DND-41 (cell line): ENCODE results near the gene IFI27L2.

ENCODE experiments used
- ATAC-seq: fragments of 200-7000 bp; cut with Tn5 transposase; 3 replicates; pipeline ENCODE4 v1.9.1; 2021; ENCODE audit warnings: low read depth; ENCODE audit not compliant: insufficient read depth
- DNase-seq: peaks from one replicate; pipeline ENCODE4 v3.0.0-alpha.2; 2020
- H2AFZ ChIP-seq: 2 replicates; pipeline ENCODE4 v1.6.0; 2012; ENCODE audit warnings: low read depth, low read length
- H3K27ac ChIP-seq: 2 replicates; pipeline ENCODE4 v1.5.1; 2012; ENCODE audit warnings: low read length, inconsistent platforms
- H3K27me3 ChIP-seq: fragments of 200-600 bp; sonication (generic); 2 replicates; pipeline ENCODE4 v1.6.0; 2012; ENCODE audit warnings: low read length, mild to moderate bottlenecking, inconsistent platforms; ENCODE audit not compliant: insufficient read depth, poor library complexity
- H3K36me3 ChIP-seq: 2 replicates; pipeline ENCODE4 v1.5.1; 2012; ENCODE audit warnings: low read length, inconsistent platforms; ENCODE audit not compliant: insufficient read depth
- H3K4me1 ChIP-seq: 2 replicates; pipeline ENCODE4 v1.5.1; 2012; ENCODE audit warnings: mild to moderate bottlenecking, low read length; ENCODE audit not compliant: insufficient read depth
- H3K4me2 ChIP-seq: 2 replicates; pipeline ENCODE4 v1.6.0; 2012; ENCODE audit warnings: mild to moderate bottlenecking, moderate library complexity, low read length, inconsistent platforms; ENCODE audit not compliant: insufficient read depth
- H3K4me3 ChIP-seq, 2 experiments: fragments of 200-600 bp in 1 of 2; shearing (Covaris generic) in 1 of 2; 2 replicates each; pipeline ENCODE4 v1.5.1; 2012 to 2016; ENCODE audit warnings: inconsistent platforms in 2 of 2, low read length in 2 of 2, mild to moderate bottlenecking in 2 of 2, low read depth in 1 of 2, moderate library complexity in 1 of 2
- H3K79me2 ChIP-seq: 2 replicates; pipeline ENCODE4 v1.6.0; 2012; ENCODE audit warnings: low read length, inconsistent platforms; ENCODE audit not compliant: insufficient read depth
- H3K9ac ChIP-seq: 2 replicates; pipeline ENCODE4 v1.6.0; 2012; ENCODE audit warnings: low read depth, mild to moderate bottlenecking, inconsistent platforms, low read length, moderate library complexity
- H3K9me3 ChIP-seq: 2 replicates; pipeline ENCODE4 v1.5.1; 2012; ENCODE audit warnings: low read length, moderate library complexity, mild to moderate bottlenecking, inconsistent platforms; ENCODE audit not compliant: insufficient read depth, severe bottlenecking
- H4K20me1 ChIP-seq: 2 replicates; pipeline ENCODE4 v1.6.0; 2012; ENCODE audit warnings: low read length; ENCODE audit not compliant: insufficient read depth
- CTCF ChIP-seq: IDR thresholded peaks from 2 replicates; pipeline ENCODE4 v1.5.1; 2012; ENCODE audit warnings: borderline replicate concordance, low read length, moderate library complexity, mild to moderate bottlenecking; ENCODE audit not compliant: poor library complexity, severe bottlenecking; ENCODE audit errors: extremely low read depth
- EZH2 ChIP-seq: IDR thresholded peaks from 3 replicates; pipeline ENCODE4 v1.6.1; 2012; ENCODE audit warnings: borderline replicate concordance, low read depth, mild to moderate bottlenecking, moderate library complexity, low read length, inconsistent platforms; ENCODE audit not compliant: severe bottlenecking

Gene IFI27L2

DNA sequence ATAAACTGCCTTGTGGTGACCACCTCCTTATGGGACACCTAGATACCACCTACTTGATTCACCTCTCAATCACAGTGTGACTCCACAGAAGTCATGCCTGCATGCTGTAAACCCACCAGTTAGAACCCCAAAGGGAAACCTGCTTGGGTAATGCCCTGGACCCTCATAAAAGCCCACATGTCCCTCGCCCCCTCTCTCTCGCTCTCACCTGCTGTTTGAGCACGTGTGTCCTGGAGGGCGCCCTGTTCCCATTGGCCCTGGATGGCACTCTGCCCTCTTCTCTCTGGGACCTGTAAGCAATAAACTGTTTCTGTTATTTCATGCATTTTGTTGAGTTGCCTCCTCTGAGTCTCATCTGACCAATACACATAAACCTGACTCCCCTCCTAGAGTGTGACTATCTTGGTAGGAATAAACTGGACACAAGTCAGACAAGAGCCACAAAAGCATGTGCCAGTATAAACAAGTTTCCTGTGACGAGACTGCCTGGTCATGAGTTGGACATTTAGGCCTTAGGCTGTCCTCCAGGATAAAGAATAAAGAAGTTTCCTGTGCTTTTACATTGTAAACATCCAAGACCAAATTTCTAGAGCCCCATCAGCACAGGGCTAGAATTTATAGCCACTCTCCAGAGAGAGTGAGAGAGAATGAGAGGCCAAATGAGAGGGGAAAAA, 8.6 kb downstream of the IFI27L2 start:
- no peak for DNase-seq
- no peaks in the 10 kb centered on the region for H3K27me3 ChIP-seq
- H3K9me3 ChIP-seq = peaks cover 7% of the 10 kb centered on the region
- H3K4me2 ChIP-seq = no peak overlapping the region
- no peak overlapping the region for H3K27ac ChIP-seq
- ATAC-seq = no peak
- no peak overlapping the region for H3K9ac ChIP-seq
- H3K79me2 ChIP-seq = no peaks in the 10 kb centered on the region
- H2AFZ ChIP-seq = no peak overlapping the region
- H3K4me1 ChIP-seq = no peaks in the 10 kb centered on the region
- TF ChIP-seq CTCF (no peak), EZH2 (no peak)
- H4K20me1 ChIP-seq = no peaks in the 10 kb centered on the region
- no peaks in the 10 kb centered on the region for H3K36me3 ChIP-seq
- no peak overlapping the region for H3K4me3 ChIP-seq

- Histone ChIP-seq H2AFZ (no peak overlapping the region), H3K4me3 (no peak overlapping the region), H3K4me1 (no peaks in the 10 kb centered on the region), H4K20me1 (no peaks in the 10 kb centered on the region), H3K4me2 (no peak overlapping the region), H3K79me2 (no peaks in the 10 kb centered on the region), H3K9ac (no peak overlapping the region), H3K27ac (no peak overlapping the region), H3K36me3 (no peaks in the 10 kb centered on the region), H3K27me3 (no peaks in the 10 kb centered on the region), H3K9me3 (peaks cover 7% of the 10 kb centered on the region)
- ATAC-seq (no peak), DNase-seq (no peak)
- TF ChIP-seq CTCF (no peak), EZH2 (no peak)
Observed at GRCh38 chr14:94119071-94119470, 10.3 kb downstream of the IFI27L2 start.

DNA sequence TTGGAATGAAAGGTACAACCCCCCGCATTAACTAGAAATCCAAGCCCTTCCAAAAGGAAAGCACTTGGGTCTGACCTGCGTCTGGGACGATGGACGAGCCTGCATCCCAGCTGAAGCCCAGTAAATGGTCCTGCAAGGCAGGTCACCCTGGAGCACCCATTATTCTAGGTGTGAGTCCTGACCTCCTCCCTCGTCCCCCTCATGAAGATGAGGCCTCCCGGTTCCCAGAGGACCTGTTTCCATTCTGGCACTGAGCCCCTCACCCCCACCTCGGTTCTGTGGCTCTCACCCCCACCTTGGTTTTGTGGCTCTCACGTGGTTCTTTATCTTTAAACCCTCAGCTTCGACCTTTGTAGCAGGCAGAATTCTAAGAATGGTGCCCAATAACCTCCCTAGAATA, 11.5 kb downstream of the IFI27L2 start:
- Histone ChIP-seq H3K4me3 (no peak overlapping the region), H3K27me3 (no peaks in the 10 kb centered on the region), H3K36me3 (no peaks in the 10 kb centered on the region), H3K9ac (no peak overlapping the region), H3K4me2 (no peak overlapping the region), H4K20me1 (no peaks in the 10 kb centered on the region), H3K9me3 (peaks cover 7% of the 10 kb centered on the region), H3K4me1 (no peaks in the 10 kb centered on the region), H2AFZ (no peak overlapping the region), H3K79me2 (no peaks in the 10 kb centered on the region), H3K27ac (no peak overlapping the region)
- TF ChIP-seq CTCF (no peak), EZH2 (no peak)
- DNase-seq (no peak), ATAC-seq (no peak)

GRCh38 chr14:94116701-94117100, 12.7 kb downstream of the IFI27L2 start:
- Histone ChIP-seq H3K4me1 (no peaks in the 10 kb centered on the region), H3K27me3 (no peaks in the 10 kb centered on the region), H2AFZ (no peak overlapping the region), H3K4me3 (no peak overlapping the region), H3K36me3 (no peaks in the 10 kb centered on the region), H3K79me2 (no peaks in the 10 kb centered on the region), H4K20me1 (no peaks in the 10 kb centered on the region), H3K27ac (no peak overlapping the region), H3K4me2 (no peak overlapping the region), H3K9ac (no peak overlapping the region), H3K9me3 (peaks cover 7% of the 10 kb centered on the region)
- ATAC-seq = no peak
- TF ChIP-seq EZH2 = no peak
- no peak for TF ChIP-seq CTCF
- no peak for DNase-seq
